Right atrium auricular region (tissue), 2 donors: ENCODE measurements around the gene CEBPE. TPM values are rescaled to one million over a fixed set of nuclear protein-coding genes. Genes with fewer than 3 reads are reported as not detected.
A peak's percentile ranks its signal among the peaks of the same experiment; 100 is the strongest.

Experiments used
- DNase-seq: peaks from one replicate; pipeline ENCODE4 v3.0.0-alpha.2; 2019; ENCODE audit warnings: low spot score
- H3K27ac ChIP-seq, 2 donors: fragments of 200-600 bp; sonication (generic); 1 replicate in 1 of 2; 2 replicates in 1 of 2; pipeline ENCODE4 v1.5.1; 2016 to 2019
- H3K27me3 ChIP-seq, 2 donors: fragments of 200-600 bp; sonication (generic); one replicate each; pipeline versions ENCODE4 v1.5.1 to v1.6.0; 2017 to 2019
- H3K36me3 ChIP-seq: fragments of 200-600 bp; sonication (generic); one replicate; pipeline ENCODE4 v1.5.1; 2016
- H3K4me1 ChIP-seq, 2 donors: fragments of 200-600 bp; sonication (generic); one replicate each; pipeline versions ENCODE4 v1.5.1 to v1.6.0; 2017 to 2019
- H3K4me3 ChIP-seq, 2 donors: fragments of 200-600 bp; sonication (generic); 1 replicate in 1 of 2; 2 replicates in 1 of 2; pipeline ENCODE4 v1.5.1; 2017 to 2019; ENCODE audit warnings: mild to moderate bottlenecking in 1 of 2, moderate library complexity in 1 of 2
- H3K9me3 ChIP-seq, 2 donors: fragments of 200-600 bp; sonication (generic); one replicate each; pipeline ENCODE4 v1.5.1; 2019
- total RNA-seq, 2 donors: library from RNA; depleted of rRNA; stranded (reverse); fragments of >200 nt; gene quantifications; one replicate each; pipeline ENCODE4 v1.1.0, GENCODE V29; 2016
- TF ChIP-seq, protein P1 (sequence below), 2 donors: fragments of 200-600 bp; sonication (generic); IDR thresholded peaks; one replicate each; pipeline ENCODE4 v1.5.1; 2019; ENCODE audit warnings: antibody characterized with exemption in 2 of 2

The CEBPE gene
- total RNA-seq, 2 donors from 2014 or later, result not detected

DNA sequence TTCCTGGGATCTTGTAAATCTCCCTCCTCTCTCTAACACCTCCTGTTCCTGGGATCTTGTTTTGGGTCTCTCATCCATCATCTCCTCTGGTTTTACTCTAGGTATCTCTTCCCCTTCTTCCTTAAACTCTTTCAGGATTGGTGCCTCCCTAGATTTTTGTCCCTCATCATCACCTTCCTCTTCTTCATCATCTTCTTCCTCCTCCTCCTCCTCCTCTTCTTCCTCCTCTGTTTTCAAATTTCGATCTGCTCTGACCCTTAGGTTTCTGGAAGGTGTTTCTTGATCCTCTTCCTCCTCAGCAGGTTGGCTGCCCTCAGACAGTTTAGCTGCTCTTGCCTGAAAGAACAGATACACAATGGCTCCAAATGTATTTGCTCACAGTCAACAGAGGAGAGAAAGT, 38.6 kb downstream of the CEBPE start:
- H3K27ac ChIP-seq, result no peak overlapping the region
- no peak for DNase-seq
- TF ChIP-seq, protein P1, sequence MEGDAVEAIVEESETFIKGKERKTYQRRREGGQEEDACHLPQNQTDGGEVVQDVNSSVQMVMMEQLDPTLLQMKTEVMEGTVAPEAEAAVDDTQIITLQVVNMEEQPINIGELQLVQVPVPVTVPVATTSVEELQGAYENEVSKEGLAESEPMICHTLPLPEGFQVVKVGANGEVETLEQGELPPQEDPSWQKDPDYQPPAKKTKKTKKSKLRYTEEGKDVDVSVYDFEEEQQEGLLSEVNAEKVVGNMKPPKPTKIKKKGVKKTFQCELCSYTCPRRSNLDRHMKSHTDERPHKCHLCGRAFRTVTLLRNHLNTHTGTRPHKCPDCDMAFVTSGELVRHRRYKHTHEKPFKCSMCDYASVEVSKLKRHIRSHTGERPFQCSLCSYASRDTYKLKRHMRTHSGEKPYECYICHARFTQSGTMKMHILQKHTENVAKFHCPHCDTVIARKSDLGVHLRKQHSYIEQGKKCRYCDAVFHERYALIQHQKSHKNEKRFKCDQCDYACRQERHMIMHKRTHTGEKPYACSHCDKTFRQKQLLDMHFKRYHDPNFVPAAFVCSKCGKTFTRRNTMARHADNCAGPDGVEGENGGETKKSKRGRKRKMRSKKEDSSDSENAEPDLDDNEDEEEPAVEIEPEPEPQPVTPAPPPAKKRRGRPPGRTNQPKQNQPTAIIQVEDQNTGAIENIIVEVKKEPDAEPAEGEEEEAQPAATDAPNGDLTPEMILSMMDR (IDR thresholded peaks at IDR 0.05), result no peak

DNA sequence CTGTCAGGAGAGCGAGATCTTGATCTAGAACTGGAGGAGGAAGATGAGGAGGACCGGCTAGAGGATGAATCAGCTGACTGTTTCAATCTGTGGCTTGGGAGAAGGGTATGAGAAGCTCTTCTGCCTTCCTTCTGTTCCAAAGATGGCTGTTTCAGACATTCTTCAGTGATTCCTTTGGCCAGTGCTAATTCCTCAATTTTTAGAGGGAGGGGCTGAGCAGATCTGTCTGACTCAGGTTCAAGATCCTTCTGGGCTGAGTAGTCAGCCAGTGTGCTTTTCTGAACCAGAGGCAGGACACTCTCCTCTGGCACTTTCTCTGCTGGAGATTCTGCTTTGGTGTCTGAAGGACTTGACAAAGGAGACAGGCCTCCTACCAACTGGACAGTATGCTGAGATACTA, 39.3 kb downstream of the CEBPE start:
- TF ChIP-seq, protein P1 (IDR thresholded peaks at IDR 0.05), result no peak
- no peak overlapping the region for H3K4me3 ChIP-seq
- H3K27ac ChIP-seq, result peak overlapping the region; percentile 27 to 38
- H3K27me3 ChIP-seq, result no peaks in the 10 kb centered on the region
- peaks cover 89% of the 10 kb centered on the region for H3K36me3 ChIP-seq
- H3K9me3 ChIP-seq, result no peaks in the 10 kb centered on the region
- DNase-seq, result no peak
- H3K4me1 ChIP-seq, result peaks cover 0 to 32% of the 10 kb centered on the region in 2 donors

More for the DNA sequence above, 38.6 kb downstream of the CEBPE start:
- no peaks in the 10 kb centered on the region for H3K27me3 ChIP-seq
- no peak overlapping the region for H3K4me3 ChIP-seq
- H3K9me3 ChIP-seq, result no peaks in the 10 kb centered on the region
- H3K4me1 ChIP-seq, result peaks cover 0 to 32% of the 10 kb centered on the region in 2 donors
- peaks cover 89% of the 10 kb centered on the region for H3K36me3 ChIP-seq

DNA sequence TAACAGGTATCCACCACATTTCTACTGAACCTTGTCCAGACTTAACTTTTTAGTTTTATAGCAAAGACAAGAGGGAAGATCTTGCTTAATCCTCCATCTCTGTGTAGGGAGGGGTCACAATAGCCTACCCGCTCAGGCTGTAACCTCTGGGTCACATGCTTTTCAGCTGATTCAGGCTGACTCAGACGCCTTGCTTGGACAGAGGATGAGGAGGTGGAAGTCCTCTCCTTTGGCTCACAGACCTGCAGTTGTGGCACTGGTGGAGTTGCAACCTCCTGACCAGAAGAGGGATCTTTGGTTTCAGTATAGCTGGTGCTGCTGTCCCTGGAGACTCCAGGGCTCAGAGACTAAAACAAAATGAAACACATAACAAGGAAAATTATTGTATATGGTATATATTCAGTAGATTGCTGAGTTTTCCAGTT, 40.4 kb downstream of the CEBPE start:
- no peaks in the 10 kb centered on the region for H3K9me3 ChIP-seq
- H3K4me3 ChIP-seq, result no peak overlapping the region
- TF ChIP-seq, protein P1 (IDR thresholded peaks at IDR 0.05), result no peak
- H3K27ac ChIP-seq, result peak overlapping the region; percentile 27 to 42
- no peaks in the 10 kb centered on the region for H3K27me3 ChIP-seq
- peaks cover 0 to 32% of the 10 kb centered on the region in 2 donors for H3K4me1 ChIP-seq
- DNase-seq, result peak; percentile 91
- peaks cover 89% of the 10 kb centered on the region for H3K36me3 ChIP-seq

DNA sequence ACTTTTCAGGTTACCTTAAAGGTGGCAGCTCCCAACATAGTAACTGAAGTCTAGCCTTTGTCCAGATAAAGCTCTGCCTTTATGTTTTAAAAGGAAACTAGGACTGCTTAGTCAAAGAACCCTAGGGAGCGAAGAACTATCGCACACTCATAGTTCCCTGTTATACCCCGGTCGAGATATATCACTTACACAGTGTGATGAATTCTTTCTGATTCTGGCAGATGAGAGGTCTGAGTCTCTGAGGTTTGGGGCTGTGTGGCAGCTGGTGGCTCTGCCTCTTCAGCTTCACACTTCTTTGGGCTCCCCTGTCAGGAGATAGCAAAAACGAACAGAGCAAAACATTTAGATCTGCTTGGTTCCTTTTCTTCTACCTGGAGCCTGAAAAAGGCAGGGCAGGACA, 41.1 kb downstream of the CEBPE start:
- Histone ChIP-seq H3K9me3 (no peaks in the 10 kb centered on the region), H3K36me3 (peaks cover 90% of the 10 kb centered on the region), H3K4me1 (peaks cover 0 to 34% of the 10 kb centered on the region in 2 donors), H3K27ac (peak overlapping the region; percentile 27 to 42), H3K27me3 (no peaks in the 10 kb centered on the region), H3K4me3 (no peak overlapping the region)
- TF ChIP-seq, protein P1 (IDR thresholded peaks at IDR 0.05), result no peak
- no peak for DNase-seq

DNA sequence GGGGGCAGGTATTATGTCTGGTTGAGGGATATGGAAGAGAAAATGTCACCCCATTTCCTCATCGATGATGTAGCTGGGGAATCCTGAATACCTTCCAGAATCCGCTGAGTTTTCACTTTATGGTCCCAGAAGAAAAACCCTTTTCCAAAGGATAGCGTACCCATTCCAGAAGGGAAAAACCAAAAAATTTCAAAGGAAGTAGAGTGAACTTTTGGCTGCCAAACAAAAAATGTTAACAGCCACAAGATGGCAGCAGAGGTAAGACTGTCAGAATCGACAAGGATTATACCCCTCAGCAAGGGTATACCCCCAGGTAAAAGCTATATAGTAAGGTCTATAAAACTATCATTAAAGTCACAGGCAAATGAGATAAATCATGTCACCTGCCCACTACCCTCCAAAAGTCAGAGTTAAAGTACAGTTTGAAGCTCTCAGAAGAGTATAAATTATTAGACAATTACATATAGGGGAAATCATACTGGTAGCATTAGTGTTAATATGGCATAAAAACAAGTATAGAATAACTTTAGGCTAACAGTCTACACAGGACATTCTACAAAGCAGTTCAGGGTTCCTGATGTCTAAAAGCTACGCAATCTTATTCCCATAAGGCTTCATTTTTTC, 42.2 kb downstream of the CEBPE start:
- no peaks in the 10 kb centered on the region for H3K9me3 ChIP-seq
- no peak for DNase-seq
- no peak overlapping the region for H3K4me3 ChIP-seq
- no peaks in the 10 kb centered on the region for H3K27me3 ChIP-seq
- TF ChIP-seq, protein P1 (IDR thresholded peaks at IDR 0.05), result peak; percentile 40 to 69
- peaks cover 0 to 44% of the 10 kb centered on the region in 2 donors for H3K4me1 ChIP-seq
- peak overlapping the region in 1 of 2 donors; percentile 17 for H3K27ac ChIP-seq
- H3K36me3 ChIP-seq, result peaks cover 94% of the 10 kb centered on the region

DNA sequence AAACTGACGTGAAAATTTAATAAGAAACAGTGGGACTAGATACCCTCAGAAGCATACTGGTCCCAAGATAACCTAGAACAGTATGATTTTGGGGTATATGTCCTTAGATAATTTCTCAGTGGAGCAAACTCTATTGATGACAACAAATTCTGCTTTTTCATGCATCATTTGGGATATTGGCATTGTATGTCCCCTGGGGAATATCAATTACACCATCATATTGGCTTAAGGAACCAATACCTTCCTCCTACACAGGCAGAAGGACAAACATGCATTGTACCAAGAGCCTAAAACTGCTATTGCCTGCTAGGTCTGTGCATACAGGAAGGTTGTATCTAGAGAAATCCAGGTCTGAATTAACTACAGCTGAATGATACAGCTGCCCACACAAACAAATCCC, 44.1 kb downstream of the CEBPE start:
- H3K27ac ChIP-seq, result no peak overlapping the region
- no peak for DNase-seq
- H3K4me3 ChIP-seq, result no peak overlapping the region
- H3K4me1 ChIP-seq, result peaks cover 0 to 53% of the 10 kb centered on the region in 2 donors
- peaks cover 75% of the 10 kb centered on the region for H3K36me3 ChIP-seq
- TF ChIP-seq, protein P1 (IDR thresholded peaks at IDR 0.05), result no peak
- H3K9me3 ChIP-seq, result no peaks in the 10 kb centered on the region
- no peaks in the 10 kb centered on the region for H3K27me3 ChIP-seq
